CD4-positive, alpha-beta T cell treated with Interleukin-17A for 4 hours (primary cell): ENCODE data around the gene NYNRIN.
A peak's percentile ranks its signal among the peaks of the same experiment; 100 is the strongest.

Source experiments
- DNase-seq: peaks from one replicate; pipeline ENCODE4 v3.0.0-alpha.2; 2020; ENCODE audit warnings: mixed read lengths

The NYNRIN gene

DNA sequence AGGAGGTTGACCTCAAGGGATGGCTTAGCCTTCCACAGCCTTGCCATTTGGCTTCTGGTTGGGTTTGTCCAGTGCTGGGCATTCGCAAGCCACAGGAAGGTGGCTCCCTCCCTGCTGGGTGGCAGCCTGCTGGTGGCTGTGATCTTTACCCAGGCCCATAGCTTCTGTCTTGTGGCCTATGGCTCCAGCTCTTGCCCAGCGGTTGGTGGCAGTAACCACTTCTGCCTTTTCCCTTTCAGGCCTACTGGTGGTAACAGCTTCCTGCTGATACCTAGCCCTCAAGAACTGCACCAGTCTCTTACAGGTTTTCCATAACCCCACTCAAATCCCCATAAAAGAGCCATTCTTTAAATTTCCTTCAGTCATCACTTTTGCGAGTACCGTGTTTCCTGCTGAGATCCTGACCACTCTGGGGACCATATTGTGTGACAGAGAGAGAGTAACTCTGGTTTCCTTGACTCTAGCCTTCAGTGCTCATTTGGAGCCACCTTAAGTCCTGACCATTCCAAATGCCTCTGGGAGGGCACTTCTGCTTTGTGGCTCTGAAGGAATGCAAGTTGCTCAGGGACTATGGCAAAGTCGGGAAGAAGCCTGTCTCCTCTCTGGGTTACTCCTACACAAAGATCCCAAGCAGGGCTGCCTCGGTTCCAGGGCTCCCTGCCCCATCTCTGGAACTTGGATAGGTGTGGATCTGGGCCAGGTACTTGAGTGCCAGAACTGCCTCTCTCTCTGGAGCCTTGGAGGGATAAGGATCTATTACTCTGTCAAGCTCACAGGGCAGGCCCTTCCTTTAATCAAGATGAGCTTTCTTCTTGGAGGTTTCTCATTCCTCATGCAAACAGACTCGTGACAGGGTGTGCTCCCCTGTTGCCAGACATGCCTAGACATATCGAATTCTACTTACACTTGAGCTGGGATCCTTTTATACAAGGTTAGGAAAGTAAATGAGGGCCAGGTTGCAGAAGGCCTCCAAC lies 2.9 kb upstream of the NYNRIN start:
- no peak for DNase-seq

GRCh38 chr14:24397639-24398292 lies 1.0 kb upstream of the NYNRIN start:
- no peak for DNase-seq

DNA sequence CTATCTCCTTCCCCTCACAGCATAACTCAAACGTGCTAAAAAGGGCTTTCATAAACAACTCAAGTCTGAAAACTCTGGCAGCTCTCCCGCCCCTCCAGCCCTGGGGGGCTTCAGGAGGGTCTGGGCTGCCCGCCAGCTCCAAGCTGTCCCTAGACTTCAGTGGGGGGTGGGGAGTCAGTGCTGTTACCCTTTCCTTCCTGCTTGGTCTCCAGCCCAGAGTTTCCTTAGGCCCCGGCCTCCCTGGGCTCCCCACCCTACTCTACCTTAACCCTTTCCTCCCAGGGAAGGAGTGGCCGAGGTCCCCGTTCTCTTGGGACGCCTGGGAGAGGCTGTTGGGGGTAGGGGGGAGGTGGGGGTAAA lies 530 bp upstream of the NYNRIN start:
- no peak for DNase-seq

GRCh38 chr14:24399447-24399822 lies 632 bp downstream of the NYNRIN start:
- no peak for DNase-seq

DNA sequence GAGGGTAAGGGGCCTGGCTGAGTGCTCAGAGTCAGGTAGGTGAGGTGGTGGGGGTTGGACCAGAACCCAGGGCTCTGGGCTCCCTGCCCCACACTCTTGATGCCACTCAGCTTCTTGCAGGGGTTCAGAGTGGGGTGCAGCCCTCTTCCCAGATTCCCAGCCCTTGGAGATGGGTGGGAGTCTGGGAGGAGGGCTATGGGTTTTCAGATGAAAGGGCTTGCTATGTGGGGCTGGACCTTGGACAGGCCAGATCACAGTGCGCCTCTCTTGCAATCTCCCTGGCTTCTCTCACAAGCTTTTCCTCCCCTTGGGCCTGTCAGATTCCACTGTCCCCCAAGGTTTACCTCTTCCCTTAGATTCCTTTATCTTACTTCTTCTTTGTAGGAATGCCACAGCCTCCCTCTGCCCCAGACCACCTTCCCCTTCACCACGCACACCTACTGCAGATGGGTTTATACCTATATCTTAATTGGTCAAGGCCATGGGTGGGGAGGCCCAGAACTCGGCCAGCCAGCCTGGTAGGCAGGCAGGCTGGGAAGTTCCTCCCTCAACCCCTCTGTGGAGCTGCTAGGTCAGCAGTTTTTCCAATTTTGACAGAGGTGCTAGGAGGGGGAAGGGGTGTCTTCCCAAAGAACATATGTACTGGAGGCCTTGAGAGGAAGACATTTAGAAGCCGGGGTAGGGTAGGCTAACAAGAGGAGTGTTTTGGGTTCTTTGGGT lies 1.4 kb downstream of the NYNRIN start:
- DNase-seq, result no peak

- DNase-seq, result no peak
These were observed 3.3 kb downstream of the NYNRIN start for GRCh38 chr14:24401810-24402702.

GRCh38 chr14:24403294-24403998 lies 4.6 kb downstream of the NYNRIN start:
- no peak for DNase-seq

- no peak for DNase-seq
These were observed 6.0 kb downstream of the NYNRIN start for GRCh38 chr14:24404814-24405213.

- DNase-seq, result no peak
These were observed 7.6 kb downstream of the NYNRIN start for GRCh38 chr14:24406416-24406815.

GRCh38 chr14:24407608-24408325 lies 9.0 kb downstream of the NYNRIN start:
- no peak for DNase-seq

- no peak for DNase-seq
These were observed 10.0 kb downstream of the NYNRIN start for GRCh38 chr14:24408764-24409163.

DNA sequence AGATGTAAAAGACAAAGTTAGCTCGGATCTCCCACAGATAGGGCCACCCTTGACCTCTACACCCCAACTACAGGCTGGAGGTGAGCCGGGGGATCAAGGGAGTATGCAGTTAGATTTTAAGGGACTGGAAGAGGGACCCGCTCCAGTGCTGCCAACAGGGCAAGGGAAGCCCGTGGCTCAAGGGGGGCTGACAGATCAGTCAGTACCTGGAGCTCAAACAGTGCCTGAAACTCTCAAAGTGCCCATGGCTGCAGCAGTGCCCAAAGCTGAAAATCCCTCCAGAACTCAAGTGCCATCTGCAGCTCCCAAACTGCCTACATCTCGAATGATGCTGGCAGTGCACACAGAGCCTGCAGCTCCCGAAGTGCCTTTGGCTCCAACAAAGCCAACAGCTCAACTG lies 10.4 kb downstream of the NYNRIN start:
- DNase-seq, result no peak

GRCh38 chr14:24409956-24410355 lies 11.2 kb downstream of the NYNRIN start:
- DNase-seq, result no peak

- peak; percentile 48 for DNase-seq
These were observed 12.9 kb downstream of the NYNRIN start for GRCh38 chr14:24411443-24412389.

DNA sequence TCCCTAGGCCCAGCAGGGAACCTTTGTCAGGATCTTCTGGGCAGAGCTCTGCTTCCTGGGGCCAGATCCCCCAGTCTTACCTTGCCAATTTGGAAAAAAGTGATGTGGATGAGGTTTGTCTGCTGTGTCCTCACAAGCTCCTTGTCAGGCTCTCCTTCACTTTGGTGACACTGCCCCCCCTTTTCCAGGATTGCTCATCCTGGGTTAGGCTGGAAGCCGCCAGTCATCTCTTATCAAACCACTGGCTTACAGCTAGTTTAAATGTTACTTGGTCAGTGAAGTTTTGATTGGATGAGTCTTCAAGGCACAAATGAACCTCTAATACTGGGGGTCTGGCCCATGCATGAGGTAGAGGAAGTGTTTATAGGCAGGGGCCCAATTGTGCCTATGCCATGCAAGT lies 15.3 kb downstream of the NYNRIN start:
- DNase-seq, result no peak

GRCh38 chr14:24414732-24415420 lies 16.1 kb downstream of the NYNRIN start:
- DNase-seq, result no peak

GRCh38 chr14:24415421-24416253 lies 16.8 kb downstream of the NYNRIN start:
- DNase-seq, result no peak

- no peak for DNase-seq
These were observed 17.6 kb downstream of the NYNRIN start for GRCh38 chr14:24416254-24416931.
